MM.1S (cell line): Measurements from ENCODE around the gene CDRT4.

Experiments used
- DNase-seq: peaks from one replicate; pipeline ENCODE4 v3.0.0-alpha.2; 2015
- H2AFZ ChIP-seq: fragments of 300-600 bp; sonication (generic); 2 replicates; pipeline ENCODE4 v1.6.0; 2016; ENCODE audit warnings: antibody characterized with exemption, low read length
- H3F3A ChIP-seq: fragments of 300-600 bp; sonication (generic); 2 replicates; pipeline ENCODE4 v1.6.1; 2016; ENCODE audit warnings: mild to moderate bottlenecking, antibody characterized with exemption, low read length, moderate library complexity, mixed read lengths; ENCODE audit not compliant: insufficient read depth
- H3K27ac ChIP-seq: fragments of 300-600 bp; sonication (generic); 2 replicates; pipeline ENCODE4 v1.5.1; 2016; ENCODE audit warnings: mild to moderate bottlenecking, low read length
- H3K27me3 ChIP-seq: fragments of 300-600 bp; sonication (generic); replicated peaks from 2 replicates; pipeline ENCODE4 v1.6.0; 2016; ENCODE audit warnings: low read length; ENCODE audit not compliant: insufficient read depth
- H3K36me3 ChIP-seq: fragments of 300-600 bp; sonication (generic); replicated peaks from 2 replicates; pipeline ENCODE4 v1.6.1; 2016; ENCODE audit warnings: mild to moderate bottlenecking, low read length, mixed read lengths; ENCODE audit not compliant: insufficient read depth
- H3K4me1 ChIP-seq: fragments of 300-600 bp; sonication (generic); 2 replicates; pipeline ENCODE4 v1.6.1; 2016; ENCODE audit warnings: low read length, mixed read lengths
- H3K4me2 ChIP-seq: fragments of 300-600 bp; sonication (generic); 2 replicates; pipeline ENCODE4 v1.6.0; 2016; ENCODE audit warnings: low read depth, low read length
- H3K4me3 ChIP-seq: fragments of 300-600 bp; sonication (generic); 2 replicates; pipeline ENCODE4 v1.5.1; 2016; ENCODE audit warnings: low read length, mixed read lengths
- H3K79me2 ChIP-seq: fragments of 300-600 bp; sonication (generic); 2 replicates; pipeline ENCODE4 v1.6.1; 2016; ENCODE audit warnings: mixed run types, low read length, mixed read lengths
- H3K9ac ChIP-seq: fragments of 300-600 bp; sonication (generic); 2 replicates; pipeline ENCODE4 v1.6.1; 2016; ENCODE audit warnings: low read length, mixed read lengths
- H3K9me2 ChIP-seq: fragments of 300-600 bp; sonication (generic); replicated peaks from 2 replicates; pipeline ENCODE4 v1.6.1; 2016; ENCODE audit warnings: mild to moderate bottlenecking, low read length, mixed read lengths; ENCODE audit not compliant: insufficient read depth
- H3K9me3 ChIP-seq: fragments of 300-600 bp; sonication (generic); replicated peaks from 2 replicates; pipeline ENCODE4 v1.6.1; 2016; ENCODE audit warnings: mild to moderate bottlenecking, low read length, mixed read lengths; ENCODE audit not compliant: insufficient read depth
- H4K20me1 ChIP-seq: fragments of 300-600 bp; sonication (generic); 2 replicates; pipeline ENCODE4 v1.6.1; 2016; ENCODE audit warnings: mild to moderate bottlenecking, low read length, moderate library complexity, mixed read lengths; ENCODE audit not compliant: insufficient read depth
- EZH2 ChIP-seq: fragments of 300-600 bp; sonication (generic); optimal IDR thresholded peaks from 2 replicates; pipeline ENCODE3; 2017; ENCODE audit warnings: low read depth, mild to moderate bottlenecking, antibody characterized with exemption, low read length, mixed read lengths
- EZH2phosphoT487 ChIP-seq: fragments of 300-600 bp; sonication (generic); IDR thresholded peaks from 2 replicates; pipeline ENCODE4 v1.6.1; 2018; ENCODE audit warnings: antibody characterized with exemption, low read length
- TF ChIP-seq, protein P1 (sequence below): fragments of 300-600 bp; sonication (generic); IDR thresholded peaks from 2 replicates; pipeline ENCODE4 v1.5.1; 2016; ENCODE audit warnings: antibody characterized with exemption, low read length, mixed read lengths

CDRT4 gene

GRCh38 chr17:15493693-15494035 lies 26.2 kb upstream of the CDRT4 start:
- H3F3A ChIP-seq = no peaks in the 10 kb centered on the region
- H3K9ac ChIP-seq = no peak overlapping the region
- no peaks in the 10 kb centered on the region for H3K9me3 ChIP-seq
- H3K27me3 ChIP-seq = no peaks in the 10 kb centered on the region
- no peaks in the 10 kb centered on the region for H3K36me3 ChIP-seq
- no peak overlapping the region for H3K4me3 ChIP-seq
- no peak for DNase-seq
- no peak for TF ChIP-seq EZH2phosphoT487
- no peak for TF ChIP-seq EZH2
- TF ChIP-seq, protein P1, sequence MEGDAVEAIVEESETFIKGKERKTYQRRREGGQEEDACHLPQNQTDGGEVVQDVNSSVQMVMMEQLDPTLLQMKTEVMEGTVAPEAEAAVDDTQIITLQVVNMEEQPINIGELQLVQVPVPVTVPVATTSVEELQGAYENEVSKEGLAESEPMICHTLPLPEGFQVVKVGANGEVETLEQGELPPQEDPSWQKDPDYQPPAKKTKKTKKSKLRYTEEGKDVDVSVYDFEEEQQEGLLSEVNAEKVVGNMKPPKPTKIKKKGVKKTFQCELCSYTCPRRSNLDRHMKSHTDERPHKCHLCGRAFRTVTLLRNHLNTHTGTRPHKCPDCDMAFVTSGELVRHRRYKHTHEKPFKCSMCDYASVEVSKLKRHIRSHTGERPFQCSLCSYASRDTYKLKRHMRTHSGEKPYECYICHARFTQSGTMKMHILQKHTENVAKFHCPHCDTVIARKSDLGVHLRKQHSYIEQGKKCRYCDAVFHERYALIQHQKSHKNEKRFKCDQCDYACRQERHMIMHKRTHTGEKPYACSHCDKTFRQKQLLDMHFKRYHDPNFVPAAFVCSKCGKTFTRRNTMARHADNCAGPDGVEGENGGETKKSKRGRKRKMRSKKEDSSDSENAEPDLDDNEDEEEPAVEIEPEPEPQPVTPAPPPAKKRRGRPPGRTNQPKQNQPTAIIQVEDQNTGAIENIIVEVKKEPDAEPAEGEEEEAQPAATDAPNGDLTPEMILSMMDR = no peak
- no peak overlapping the region for H3K4me2 ChIP-seq
- no peaks in the 10 kb centered on the region for H3K9me2 ChIP-seq
- no peaks in the 10 kb centered on the region for H3K79me2 ChIP-seq
- H2AFZ ChIP-seq = no peak overlapping the region
- no peak overlapping the region for H3K27ac ChIP-seq
- H3K4me1 ChIP-seq = no peaks in the 10 kb centered on the region
- H4K20me1 ChIP-seq = no peaks in the 10 kb centered on the region

GRCh38 chr17:15492791-15493692 lies 25.6 kb upstream of the CDRT4 start:
- H3K9ac ChIP-seq = no peak overlapping the region

DNA sequence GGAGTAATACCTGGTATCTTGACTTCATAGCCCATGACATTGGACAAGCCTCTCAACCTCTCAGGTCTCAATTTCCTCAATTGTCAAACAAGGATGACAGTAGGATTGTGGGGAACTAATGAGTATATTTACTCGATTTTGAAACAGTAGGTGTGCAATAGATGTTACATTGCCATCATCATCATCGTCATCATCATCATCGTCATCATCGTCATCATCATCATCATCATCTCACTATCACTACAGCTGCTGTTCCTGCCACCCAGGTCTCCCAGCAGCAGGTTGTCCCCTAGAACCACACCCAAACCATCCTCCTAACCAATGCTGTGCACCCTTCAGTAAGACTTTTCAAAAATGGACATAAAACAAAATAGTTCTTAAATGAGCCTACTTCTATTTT lies 24.8 kb upstream of the CDRT4 start:
- TF ChIP-seq EZH2 = no peak
- no peak for TF ChIP-seq EZH2phosphoT487
- TF ChIP-seq, protein P1 = no peak
- Histone ChIP-seq H2AFZ (no peak overlapping the region), H3F3A (no peaks in the 10 kb centered on the region), H3K27me3 (no peaks in the 10 kb centered on the region), H3K27ac (no peak overlapping the region), H3K4me1 (no peaks in the 10 kb centered on the region), H3K4me3 (no peak overlapping the region), H4K20me1 (no peaks in the 10 kb centered on the region), H3K4me2 (no peak overlapping the region), H3K79me2 (no peaks in the 10 kb centered on the region), H3K9ac (no peak overlapping the region), H3K9me2 (no peaks in the 10 kb centered on the region), H3K36me3 (no peaks in the 10 kb centered on the region), H3K9me3 (no peaks in the 10 kb centered on the region)
- no peak for DNase-seq

More at GRCh38 chr17:15492791-15493692, 25.6 kb upstream of the CDRT4 start:
- Histone ChIP-seq H3K27me3 (no peaks in the 10 kb centered on the region), H3K9me2 (no peaks in the 10 kb centered on the region), H3K4me2 (no peak overlapping the region), H3K27ac (no peak overlapping the region), H3K79me2 (no peaks in the 10 kb centered on the region), H3K4me3 (no peak overlapping the region), H4K20me1 (no peaks in the 10 kb centered on the region), H3K4me1 (no peaks in the 10 kb centered on the region), H2AFZ (no peak overlapping the region), H3K9me3 (no peaks in the 10 kb centered on the region), H3F3A (no peaks in the 10 kb centered on the region), H3K36me3 (no peaks in the 10 kb centered on the region)
- no peak for TF ChIP-seq EZH2
- TF ChIP-seq, protein P1 = no peak
- TF ChIP-seq EZH2phosphoT487 = no peak
- no peak for DNase-seq
